Small intestine (tissue), 7 donors: Measurements from ENCODE around the gene VN1R4. TPM values are rescaled to one million over a fixed set of nuclear protein-coding genes. Genes with fewer than 3 reads are reported as not detected.
"Not testable (repeated sequence)": the region's sequence is repeated elsewhere in the genome, so short reads cannot be mapped to it uniquely, and the experiment has no call there.

Source experiments
- DNase-seq, 2 donors: peaks; one replicate each; pipeline versions ENCODE4 v3.0.0 to v3.0.0-alpha.2; 2013
- FAIRE-seq: peaks from 2 replicates; lab custom pipeline; 2012; peaks lifted over from hg19 to GRCh38; lab: Jason Lieb, UNC
- H3K27ac ChIP-seq, 3 donors: one replicate each; pipeline ENCODE4 v1.5.1; 2013; ENCODE audit warnings: low read length in 2 of 3, mild to moderate bottlenecking in 2 of 3, control low read depth in 1 of 3, inconsistent platforms in 1 of 3, low read depth in 1 of 3, moderate library complexity in 1 of 3
- H3K27me3 ChIP-seq, 3 donors: one replicate each; pipeline ENCODE4 v1.6.1; 2013; ENCODE audit warnings: low read length in 3 of 3, inconsistent platforms in 1 of 3; ENCODE audit not compliant: control insufficient read depth in 3 of 3, insufficient read depth in 3 of 3
- H3K36me3 ChIP-seq, 3 donors: one replicate each; pipeline ENCODE4 v1.6.1; 2013; ENCODE audit warnings: low read length in 3 of 3, inconsistent platforms in 1 of 3, low read depth in 1 of 3, mild to moderate bottlenecking in 1 of 3, moderate library complexity in 1 of 3; ENCODE audit not compliant: control insufficient read depth in 3 of 3, insufficient read depth in 2 of 3
- H3K4me1 ChIP-seq, 3 donors: one replicate each; pipeline ENCODE4 v1.6.1; 2013; ENCODE audit warnings: low read length in 2 of 3, inconsistent platforms in 1 of 3, low read depth in 1 of 3, mild to moderate bottlenecking in 1 of 3, moderate library complexity in 1 of 3; ENCODE audit not compliant: control insufficient read depth in 3 of 3, insufficient read depth in 2 of 3
- H3K4me3 ChIP-seq, 3 donors: one replicate each; pipeline ENCODE4 v1.5.1; 2013; ENCODE audit warnings: low read length in 3 of 3, control low read depth in 1 of 3, inconsistent platforms in 1 of 3, low read depth in 1 of 3, mild to moderate bottlenecking in 1 of 3, moderate library complexity in 1 of 3
- H3K9me3 ChIP-seq, 2 donors: one replicate each; pipeline ENCODE4 v1.6.1; 2013; ENCODE audit warnings: low read depth in 1 of 2, low read length in 1 of 2; ENCODE audit not compliant: control insufficient read depth in 2 of 2, insufficient read depth in 1 of 2
- WGBS, 3 donors: extraction: QIAGEN DNeasy Blood & Tissue Kit; methylation state at CpG; one replicate each; pipeline ENCODE4 v1.1.7; 2013; 5-methylcytosine and 5-hydroxymethylcytosine counted together
- polyA plus RNA-seq, 4 donors: library from polyadenylated mRNA; stranded (reverse) in 3 of 4; unstranded in 1 of 4; fragments of 200-250 nt in 3 of 4; fragments of 120-200 nt in 1 of 4; gene quantifications; one replicate each; pipeline versions ENCODE4 v1.2.1 to v1.2.3, GENCODE V29; 2013
- donor health status: healthy with polysubstance abuse.
- donor health status: control.
- donor health status: control.
- donor health status: Bipolar disorder and iron deficiency.
- donor health status: healthy.

Gene VN1R4
- polyA plus RNA-seq, 4 donors = not detected

DNA sequence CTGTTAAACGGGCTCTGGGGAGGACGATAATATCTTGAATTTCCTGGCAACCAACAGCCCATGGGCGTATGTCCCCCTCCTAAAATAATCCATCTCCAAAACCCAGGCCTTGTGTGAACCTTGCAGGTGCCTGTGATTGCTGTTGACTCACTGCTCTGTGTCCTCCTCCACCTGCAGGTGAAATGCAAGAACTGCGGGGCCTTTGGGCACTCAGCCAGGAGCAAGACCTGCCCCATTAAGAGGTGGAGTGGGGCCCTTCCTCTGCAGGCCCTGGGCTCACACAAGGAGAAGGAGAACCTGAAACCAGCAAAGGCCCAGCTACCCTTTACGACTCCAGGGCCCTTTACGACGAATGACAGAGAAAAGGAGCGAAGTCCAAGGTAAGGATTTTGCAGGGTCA, 14.4 kb upstream of the VN1R4 start:
- not testable (repeated sequence) for H3K4me1 ChIP-seq, H3K36me3 ChIP-seq, FAIRE-seq, H3K9me3 ChIP-seq, H3K27ac ChIP-seq, DNase-seq, H3K4me3 ChIP-seq, H3K27me3 ChIP-seq
- WGBS, 3 donors = 40 to 55% (median 53%) methylated on average over 1 to 2 of the region's 8 CpGs

DNA sequence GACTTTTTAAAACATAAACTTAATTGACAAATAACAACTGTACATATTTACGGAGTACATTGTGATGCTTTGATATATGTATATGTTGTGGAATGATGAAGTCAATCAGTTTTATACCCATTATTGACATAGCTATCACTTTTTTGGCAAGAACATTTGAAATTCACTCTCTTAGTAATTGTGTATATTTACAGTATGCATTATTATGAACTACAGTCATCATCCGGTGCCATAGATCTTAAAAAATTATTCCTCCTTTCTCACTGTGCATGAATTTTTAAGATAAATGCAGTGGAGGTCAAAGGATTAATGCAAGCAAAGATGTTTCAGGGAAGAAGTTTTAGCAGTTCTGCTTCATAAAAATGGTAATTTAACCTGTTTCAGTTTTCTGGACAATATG, 8.0 kb upstream of the VN1R4 start:
- Histone ChIP-seq H3K4me3 (no peak overlapping the region), H3K4me1 (no peaks in the 10 kb centered on the region), H3K27ac (no peak overlapping the region), H3K27me3 (peaks cover 0 to 2% (median 0%) of the 10 kb centered on the region in 3 donors), H3K9me3 (peaks cover 3 to 11% of the 10 kb centered on the region in 2 donors), H3K36me3 (no peaks in the 10 kb centered on the region)
- DNase-seq (no peak), FAIRE-seq (no peak)
- WGBS, 3 donors = 94 to 95% (median 95%) methylated on average over 2 of the region's 2 CpGs

DNA sequence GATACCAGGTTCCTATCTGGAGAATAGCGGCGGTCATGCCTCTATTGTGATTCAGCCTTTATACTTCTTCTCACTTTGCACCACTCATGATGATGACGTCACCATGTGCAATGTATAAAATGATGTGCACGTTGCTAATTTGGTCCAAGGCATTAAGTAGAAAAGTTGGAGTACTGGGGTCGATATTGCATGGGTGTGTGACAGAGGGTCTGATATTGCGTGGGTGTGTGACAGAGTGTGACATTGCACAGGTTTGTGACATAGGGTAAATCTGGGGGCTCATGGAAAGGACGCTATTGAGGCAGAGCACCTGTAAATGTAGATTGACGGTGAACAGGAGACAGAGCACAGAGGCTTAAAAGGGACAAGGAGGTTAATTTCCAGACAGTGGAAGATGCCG, 4.5 kb upstream of the VN1R4 start:
- Histone ChIP-seq H3K9me3 (peaks cover 3 to 11% of the 10 kb centered on the region in 2 donors), H3K27ac (no peak overlapping the region), H3K36me3 (no peaks in the 10 kb centered on the region), H3K27me3 (no peaks in the 10 kb centered on the region), H3K4me3 (no peak overlapping the region), H3K4me1 (no peaks in the 10 kb centered on the region)
- no peak for FAIRE-seq
- 83 to 85% (median 84%) methylated on average over 7 to 9 of the region's 9 CpGs for WGBS, 3 donors
- no peak for DNase-seq

DNA sequence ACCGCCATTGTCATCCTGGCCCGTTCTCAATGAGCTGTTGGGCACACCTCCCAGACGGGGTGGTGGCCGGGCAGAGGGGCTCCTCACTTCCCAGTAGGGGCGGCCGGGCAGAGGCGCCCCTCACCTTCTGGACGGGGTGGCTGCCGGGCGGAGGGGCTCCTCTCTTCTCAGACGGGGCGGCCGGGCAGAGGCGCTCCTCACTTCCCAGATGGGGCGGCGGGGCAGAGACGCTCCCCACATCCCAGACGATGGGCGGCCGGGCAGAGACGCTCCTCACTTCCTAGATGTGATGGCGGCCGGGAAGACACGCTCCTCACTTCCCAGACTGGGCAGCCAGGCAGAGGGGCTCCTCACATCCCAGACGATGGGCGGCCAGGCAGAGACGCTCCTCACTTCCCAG, 2.3 kb upstream of the VN1R4 start:
- not testable (repeated sequence) for H3K27me3 ChIP-seq, H3K4me3 ChIP-seq, FAIRE-seq, H3K4me1 ChIP-seq, H3K27ac ChIP-seq, H3K36me3 ChIP-seq, DNase-seq
- WGBS, 3 donors = 93 to 95% (median 94%) methylated on average over 19 to 25 of the region's 27 CpGs
- peaks cover 3 to 11% of the 10 kb centered on the region in 2 donors for H3K9me3 ChIP-seq

DNA sequence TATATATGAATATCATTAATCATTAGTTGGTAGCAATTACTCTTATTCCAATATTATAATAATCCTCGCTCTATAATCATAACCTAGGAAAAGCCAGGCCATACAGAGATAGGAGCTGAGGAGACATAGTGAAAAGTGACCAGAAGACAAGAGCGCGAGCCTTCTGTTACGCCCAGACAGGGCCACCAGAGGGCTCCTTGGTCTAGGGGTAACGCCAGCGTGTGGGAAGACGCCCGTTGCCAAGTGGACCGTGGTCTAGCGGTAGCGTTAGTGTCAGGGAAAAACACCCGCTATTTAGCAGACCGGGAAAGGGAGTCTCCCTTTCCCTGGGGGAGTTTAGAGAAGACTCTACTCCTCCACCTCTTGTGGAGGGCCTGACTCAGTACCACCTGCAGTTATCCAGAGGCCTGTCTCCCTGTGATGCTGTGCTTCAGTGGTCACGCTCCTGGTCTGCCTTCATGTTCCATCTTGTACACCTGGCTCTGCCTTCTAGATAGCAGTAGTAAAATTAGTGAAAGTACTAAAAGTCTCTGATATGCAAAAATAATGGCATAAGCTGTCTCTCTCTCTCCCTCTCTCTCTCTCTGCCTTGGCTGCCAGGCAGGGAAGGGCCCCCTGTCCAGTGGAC, 9.7 kb downstream of the VN1R4 start, which contains the start of gene VN1R2:
Gene VN1R2, plus strand, starts transcription at position 578 of the 628 bp plus-strand sequence. CDS start 84 bp downstream, outside the sequence.
- 67 to 80% (median 77%) methylated on average over 14 of the region's 14 CpGs for WGBS, 3 donors
- not testable (repeated sequence) for H3K27ac ChIP-seq, H3K36me3 ChIP-seq, FAIRE-seq, DNase-seq, H3K4me3 ChIP-seq, H3K4me1 ChIP-seq, H3K27me3 ChIP-seq
- H3K9me3 ChIP-seq = peaks cover 0 to 18% of the 10 kb centered on the region in 2 donors

DNA sequence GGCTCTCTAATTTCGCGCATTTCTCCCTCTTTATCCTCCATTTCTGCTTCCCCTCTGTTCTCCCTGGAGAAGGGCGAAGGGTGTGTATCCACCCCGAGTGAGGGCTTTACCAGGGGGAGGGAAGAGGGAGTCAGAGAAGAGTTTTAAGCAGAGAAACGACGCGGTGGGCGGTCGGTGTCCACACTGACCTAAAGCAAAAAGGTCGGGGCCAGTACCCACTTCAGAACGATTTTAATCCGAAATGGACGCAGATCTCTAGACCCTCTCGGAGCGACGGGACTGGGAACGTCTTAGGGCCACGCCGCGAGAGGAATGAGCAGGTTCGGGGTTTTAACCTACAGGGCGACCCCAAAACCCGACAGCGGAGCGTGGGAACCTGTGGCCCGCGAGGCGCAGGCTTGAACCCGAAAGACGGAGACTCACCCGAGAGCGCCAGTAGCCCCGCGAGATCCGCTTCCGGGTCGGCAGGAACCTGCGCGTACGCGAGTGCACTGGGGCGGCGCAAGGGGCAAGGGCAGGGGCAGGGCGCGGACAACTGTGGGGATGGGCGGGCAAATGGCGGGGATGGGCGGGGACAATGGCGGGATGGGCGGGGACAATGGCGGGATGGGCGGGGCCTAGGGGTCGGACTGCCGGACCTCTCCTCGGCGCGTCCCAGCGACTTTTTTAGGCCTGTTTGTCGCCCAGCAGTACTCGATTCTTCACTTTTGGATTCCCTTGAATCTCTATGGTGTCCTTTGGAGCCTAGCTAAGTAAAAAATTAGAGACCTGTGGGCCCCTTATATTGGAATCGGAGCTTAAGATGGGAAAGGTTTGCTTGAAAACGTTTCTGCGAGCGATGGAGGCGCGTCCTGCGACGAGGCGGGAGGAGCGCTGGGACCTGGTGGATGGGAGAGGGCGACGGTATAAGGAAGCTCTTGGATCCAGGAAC, 12.8 kb downstream of the VN1R4 start, which contains the start of gene ZNF677:
Gene ZNF677, minus strand, starts transcription at position 463 of the 931 bp plus-strand sequence. CDS start 3,323 bp downstream, outside the sequence.
- whole genome bisulfite sequencing, 3 donors = 4 to 11% (median 4%) methylated on average over 71 to 72 of the region's 72 CpGs
- peak within 1 kb of the TSS in 2 of 3 donors; percentile 72 to 82 for H3K27ac ChIP-seq

DNA sequence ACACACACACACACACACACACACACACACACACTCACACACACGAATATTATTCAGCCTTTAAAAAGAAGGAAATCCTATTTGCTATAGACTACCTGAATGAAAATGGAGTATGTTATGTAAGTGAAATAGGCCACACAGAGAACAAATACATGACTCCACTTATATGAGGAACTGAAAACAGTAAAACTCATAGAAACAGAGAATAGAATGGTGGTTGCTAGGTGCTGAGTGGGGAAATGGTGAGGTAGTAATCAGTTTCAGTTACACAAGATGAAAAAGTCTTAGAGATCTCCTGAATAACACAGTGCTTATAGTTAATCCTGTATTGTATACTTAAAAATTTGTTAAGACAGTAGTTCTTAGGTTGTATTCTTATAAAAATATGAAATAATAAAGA, 21.0 kb downstream of the VN1R4 start:
- peaks cover 5 to 8% (median 5%) of the 10 kb centered on the region in 3 donors for H3K36me3 ChIP-seq
- no peak overlapping the region for H3K27ac ChIP-seq
- no peaks in the 10 kb centered on the region for H3K4me1 ChIP-seq
- no peak for FAIRE-seq
- H3K27me3 ChIP-seq = no peaks in the 10 kb centered on the region
- peaks cover 0 to 46% of the 10 kb centered on the region in 2 donors for H3K9me3 ChIP-seq
- 85 to 93% (median 91%) methylated on average over 1 of the region's 1 CpG for WGBS, 3 donors
- H3K4me3 ChIP-seq = no peak overlapping the region
- no peak for DNase-seq

More for the DNA sequence above, 12.8 kb downstream of the VN1R4 start, which contains the start of gene ZNF677:
- Histone ChIP-seq H3K27me3 (peaks cover 0 to 3% (median 0%) of the 10 kb centered on the region in 3 donors), H3K9me3 (peaks cover 0 to 37% of the 10 kb centered on the region in 2 donors), H3K4me1 (no peaks in the 10 kb centered on the region), H3K4me3 (peak within 1 kb of the TSS; percentile 55 to 78 (median 72)), H3K36me3 (no peaks in the 10 kb centered on the region)
- FAIRE-seq (no peak), DNase-seq (peak; percentile 77 to 92)

DNA sequence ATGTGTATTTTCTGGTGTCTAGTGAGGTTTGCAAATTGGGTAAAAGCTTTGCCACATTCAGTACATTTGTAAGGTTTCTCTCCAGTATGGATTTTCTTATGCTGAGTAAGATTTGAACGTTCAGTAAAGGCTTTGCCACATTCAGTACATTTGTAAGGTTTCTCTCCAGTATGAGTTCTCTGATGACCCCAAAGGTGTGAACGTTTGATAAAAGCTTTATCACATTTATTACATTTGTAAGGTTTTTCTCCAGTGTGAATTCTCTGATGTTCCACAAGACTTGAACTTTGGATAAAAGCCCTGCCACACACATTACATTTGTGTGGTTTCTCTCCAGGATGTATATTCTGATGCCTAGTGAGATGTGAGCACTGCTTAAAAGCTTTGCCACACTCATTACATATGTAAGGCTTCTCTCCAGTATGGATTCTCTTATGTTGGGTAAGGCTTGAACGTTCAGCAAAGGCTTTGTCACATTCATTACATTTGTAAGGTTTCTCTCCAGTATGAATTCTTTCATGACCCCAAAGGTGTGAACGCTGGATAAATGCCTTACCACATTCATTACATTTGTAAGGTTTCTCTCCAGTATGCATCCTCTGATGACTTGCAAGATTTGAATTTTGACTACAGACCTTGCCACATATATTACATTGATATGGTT, 30.3 kb downstream of the VN1R4 start:
- no peak for FAIRE-seq
- 88 to 91% (median 88%) methylated on average over 4 of the region's 4 CpGs for WGBS, 3 donors

More for the DNA sequence above, 30.3 kb downstream of the VN1R4 start:
- Histone ChIP-seq H3K9me3 (peaks cover 0 to 52% of the 10 kb centered on the region in 2 donors), H3K4me1 (no peaks in the 10 kb centered on the region), H3K27me3 (no peaks in the 10 kb centered on the region), H3K4me3 (no peak overlapping the region), H3K36me3 (peaks cover 3 to 8% (median 4%) of the 10 kb centered on the region in 3 donors), H3K27ac (no peak overlapping the region)
- DNase-seq = no peak
